Mammary epithelial cell (primary cell): ENCODE data around the gene FNDC8.

Experiments used
- EZH2 ChIP-seq: IDR thresholded peaks from 2 replicates; pipeline ENCODE4 v1.6.1; 2012; ENCODE audit warnings: low read length, inconsistent platforms, borderline replicate concordance
- TF ChIP-seq, protein P1 (sequence below), 2 donors: IDR thresholded peaks in 1 of 2; conservative IDR thresholded peaks in 1 of 2; 2 replicates each; pipeline ENCODE4 v1.5.1; 2011 to 2012; ENCODE audit warnings: inconsistent platforms in 2 of 2, low read length in 2 of 2, mild to moderate bottlenecking in 2 of 2, control low read depth in 1 of 2, low read depth in 1 of 2; ENCODE audit not compliant: insufficient read depth in 1 of 2; ENCODE audit errors: extremely low read depth in 1 of 2

DNA sequence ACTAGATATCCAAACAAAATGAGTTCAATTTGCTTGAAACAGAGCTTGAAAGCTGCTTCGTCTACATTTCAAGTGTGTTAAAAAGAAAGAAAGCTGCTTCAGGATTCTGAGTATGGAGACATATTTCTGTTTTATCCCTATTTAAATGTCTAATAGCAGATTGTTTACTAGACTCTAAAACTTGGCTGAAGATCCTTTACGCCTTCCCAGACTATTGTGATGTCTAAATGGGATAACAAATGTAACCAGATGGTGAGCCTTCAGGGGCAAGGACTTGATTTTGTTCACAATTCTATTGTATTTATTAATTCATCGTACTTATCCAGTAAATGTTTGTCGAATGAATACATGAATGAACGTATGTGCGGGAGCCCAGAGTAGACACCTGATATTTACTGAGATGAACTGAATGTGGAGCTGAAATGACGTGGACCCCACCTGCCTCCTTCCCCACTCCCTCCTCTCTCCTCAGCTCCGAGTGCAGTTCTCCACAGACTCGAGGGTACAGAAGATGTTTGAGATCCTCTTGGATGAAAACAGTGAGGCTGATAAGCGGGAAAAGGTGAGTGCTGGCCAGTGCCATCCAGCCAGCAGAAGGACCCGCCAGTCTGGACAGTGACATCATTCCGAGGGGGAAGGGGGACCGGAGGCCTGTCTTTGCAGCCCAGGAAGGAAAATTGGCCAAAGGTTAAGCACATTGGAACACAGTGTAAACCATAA lies 31.2 kb downstream of the FNDC8 start:
- TF ChIP-seq, protein P1, sequence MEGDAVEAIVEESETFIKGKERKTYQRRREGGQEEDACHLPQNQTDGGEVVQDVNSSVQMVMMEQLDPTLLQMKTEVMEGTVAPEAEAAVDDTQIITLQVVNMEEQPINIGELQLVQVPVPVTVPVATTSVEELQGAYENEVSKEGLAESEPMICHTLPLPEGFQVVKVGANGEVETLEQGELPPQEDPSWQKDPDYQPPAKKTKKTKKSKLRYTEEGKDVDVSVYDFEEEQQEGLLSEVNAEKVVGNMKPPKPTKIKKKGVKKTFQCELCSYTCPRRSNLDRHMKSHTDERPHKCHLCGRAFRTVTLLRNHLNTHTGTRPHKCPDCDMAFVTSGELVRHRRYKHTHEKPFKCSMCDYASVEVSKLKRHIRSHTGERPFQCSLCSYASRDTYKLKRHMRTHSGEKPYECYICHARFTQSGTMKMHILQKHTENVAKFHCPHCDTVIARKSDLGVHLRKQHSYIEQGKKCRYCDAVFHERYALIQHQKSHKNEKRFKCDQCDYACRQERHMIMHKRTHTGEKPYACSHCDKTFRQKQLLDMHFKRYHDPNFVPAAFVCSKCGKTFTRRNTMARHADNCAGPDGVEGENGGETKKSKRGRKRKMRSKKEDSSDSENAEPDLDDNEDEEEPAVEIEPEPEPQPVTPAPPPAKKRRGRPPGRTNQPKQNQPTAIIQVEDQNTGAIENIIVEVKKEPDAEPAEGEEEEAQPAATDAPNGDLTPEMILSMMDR (conservative IDR thresholded peaks at IDR 0.05 in 1 of 2, IDR thresholded peaks at IDR 0.05 in 1 of 2; ENCODE audit: extremely low read depth in 1 of 2, insufficient read depth in 1 of 2, low read depth in 1 of 2, low read length in 2 of 2), result no peak
- TF ChIP-seq EZH2, result no peak
